ENCODE results near the gene SMCP. TPM values are rescaled to one million over a fixed set of nuclear protein-coding genes. Genes with fewer than 3 reads are reported as not detected.

SMCP gene
- total and polyA plus RNA-seq, 11 donors: not detected

- H3K36me3 ChIP-seq: no peaks in the 10 kb centered on the region
- TF ChIP-seq, protein P1, sequence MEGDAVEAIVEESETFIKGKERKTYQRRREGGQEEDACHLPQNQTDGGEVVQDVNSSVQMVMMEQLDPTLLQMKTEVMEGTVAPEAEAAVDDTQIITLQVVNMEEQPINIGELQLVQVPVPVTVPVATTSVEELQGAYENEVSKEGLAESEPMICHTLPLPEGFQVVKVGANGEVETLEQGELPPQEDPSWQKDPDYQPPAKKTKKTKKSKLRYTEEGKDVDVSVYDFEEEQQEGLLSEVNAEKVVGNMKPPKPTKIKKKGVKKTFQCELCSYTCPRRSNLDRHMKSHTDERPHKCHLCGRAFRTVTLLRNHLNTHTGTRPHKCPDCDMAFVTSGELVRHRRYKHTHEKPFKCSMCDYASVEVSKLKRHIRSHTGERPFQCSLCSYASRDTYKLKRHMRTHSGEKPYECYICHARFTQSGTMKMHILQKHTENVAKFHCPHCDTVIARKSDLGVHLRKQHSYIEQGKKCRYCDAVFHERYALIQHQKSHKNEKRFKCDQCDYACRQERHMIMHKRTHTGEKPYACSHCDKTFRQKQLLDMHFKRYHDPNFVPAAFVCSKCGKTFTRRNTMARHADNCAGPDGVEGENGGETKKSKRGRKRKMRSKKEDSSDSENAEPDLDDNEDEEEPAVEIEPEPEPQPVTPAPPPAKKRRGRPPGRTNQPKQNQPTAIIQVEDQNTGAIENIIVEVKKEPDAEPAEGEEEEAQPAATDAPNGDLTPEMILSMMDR (IDR thresholded peaks at IDR 0.05): no peak
- no peak for TF ChIP-seq POLR2A (IDR thresholded peaks at IDR 0.05)
- no peak overlapping the region for H3K4me3 ChIP-seq
- ATAC-seq (no peak), DNase-seq (no peak)
- H3K27ac ChIP-seq: no peak overlapping the region
- H3K4me1 ChIP-seq: no peaks in the 10 kb centered on the region
- intact Hi-C loops (cut with DNase I): no loop called here
- peaks cover 0 to 3% (median 0%) of the 10 kb centered on the region in 9 donors for H3K27me3 ChIP-seq
- WGBS, 4 donors: 50 to 67% (median 58%) methylated on average over 3 of the region's 3 CpGs
- no peaks in the 10 kb centered on the region for H3K9me3 ChIP-seq
Measured at GRCh38 chr1:152926091-152926490, 48.0 kb downstream of the SMCP start.

- no peak for ATAC-seq
- no peak overlapping the region for H3K4me3 ChIP-seq
- intact Hi-C loops (cut with DNase I): no loop called here
- H3K36me3 ChIP-seq: no peaks in the 10 kb centered on the region
- H3K27ac ChIP-seq: no peak overlapping the region
- WGBS, 4 donors: 85 to 88% (median 86%) methylated on average over 3 of the region's 3 CpGs
- H3K27me3 ChIP-seq: peaks cover 0 to 3% (median 0%) of the 10 kb centered on the region in 9 donors
- H3K9me3 ChIP-seq: no peaks in the 10 kb centered on the region
- TF ChIP-seq, protein P1 (IDR thresholded peaks at IDR 0.05): no peak
- no peak for TF ChIP-seq POLR2A (IDR thresholded peaks at IDR 0.05)
- H3K4me1 ChIP-seq: no peaks in the 10 kb centered on the region
- no peak for DNase-seq
Measured at GRCh38 chr1:152928671-152929070, 50.5 kb downstream of the SMCP start.

GRCh38 chr1:152932170-152932811, 54.2 kb downstream of the SMCP start:
- intact Hi-C loops (cut with DNase I): no loop called here
- ATAC-seq: no peak
- WGBS, 4 donors: 58 to 68% (median 62%) methylated on average over 4 of the region's 4 CpGs

DNA sequence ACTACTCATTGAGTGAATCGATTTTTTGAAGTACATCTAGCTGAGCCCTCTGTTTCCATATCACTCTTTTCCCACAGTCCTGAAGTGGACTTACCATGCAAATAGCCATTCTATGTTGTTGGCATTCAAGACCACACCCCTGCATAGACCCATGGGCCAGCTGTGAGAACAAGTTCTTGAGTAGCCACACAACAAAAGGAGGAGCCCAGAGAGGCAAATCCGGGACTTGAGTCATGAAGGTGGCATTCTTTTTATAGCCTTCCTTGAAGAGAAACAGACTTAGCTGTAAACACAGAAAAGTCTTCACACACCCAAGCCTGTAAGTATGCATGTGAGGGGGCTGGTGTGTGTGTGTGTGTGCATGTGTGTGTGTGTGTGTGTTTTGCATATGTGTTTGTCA, 55.1 kb downstream of the SMCP start:
- no peak for TF ChIP-seq POLR2A (IDR thresholded peaks at IDR 0.05)
- TF ChIP-seq, protein P1 (IDR thresholded peaks at IDR 0.05): no peak
- H3K27ac ChIP-seq: no peak overlapping the region
- no peak overlapping the region for H3K4me3 ChIP-seq
- H3K9me3 ChIP-seq: no peaks in the 10 kb centered on the region
- no peaks in the 10 kb centered on the region for H3K27me3 ChIP-seq
- intact Hi-C loops (cut with DNase I): no loop called here
- no peaks in the 10 kb centered on the region for H3K4me1 ChIP-seq
- ATAC-seq: no peak
- WGBS, 4 donors: 60 to 76% (median 70%) methylated on average over 2 of the region's 2 CpGs
- no peak for DNase-seq
- H3K36me3 ChIP-seq: no peaks in the 10 kb centered on the region

More at GRCh38 chr1:152932170-152932811, 54.2 kb downstream of the SMCP start:
- no peak for TF ChIP-seq POLR2A (IDR thresholded peaks at IDR 0.05)
- TF ChIP-seq, protein P1 (IDR thresholded peaks at IDR 0.05): no peak
- Histone ChIP-seq H3K4me3 (no peak overlapping the region), H3K27ac (no peak overlapping the region), H3K27me3 (no peaks in the 10 kb centered on the region), H3K4me1 (no peaks in the 10 kb centered on the region), H3K9me3 (no peaks in the 10 kb centered on the region), H3K36me3 (no peaks in the 10 kb centered on the region)
- DNase-seq: no peak

Other genes with a start within 250 kb of the SMCP start
- not detected for gene LCE2D, start 214.9 kb upstream of the SMCP start, total RNA-seq
- gene LCE2D, start 214.9 kb upstream of the SMCP start, polyA plus RNA-seq: not detected
- not detected for gene LCE2C, start 203.0 kb upstream of the SMCP start, total RNA-seq
- gene LCE2C, start 203.0 kb upstream of the SMCP start, polyA plus RNA-seq: not detected
- not detected for gene LCE2B, start 192.2 kb upstream of the SMCP start, total RNA-seq
- gene LCE2B, start 192.2 kb upstream of the SMCP start, polyA plus RNA-seq: not detected
- not detected for gene LCE2A, start 180.0 kb upstream of the SMCP start, total RNA-seq
- not detected for gene LCE2A, start 180.0 kb upstream of the SMCP start, polyA plus RNA-seq
- gene LCE4A, start 170.2 kb upstream of the SMCP start, total RNA-seq: not detected
- not detected for gene LCE4A, start 170.2 kb upstream of the SMCP start, polyA plus RNA-seq
- not detected for gene KPRP, start 120.3 kb upstream of the SMCP start, total RNA-seq
- not detected for gene KPRP, start 120.3 kb upstream of the SMCP start, polyA plus RNA-seq
- not detected for gene LCE1F, start 103.2 kb upstream of the SMCP start, total RNA-seq
- gene LCE1F, start 103.2 kb upstream of the SMCP start, polyA plus RNA-seq: not detected
- not detected for gene LCE1E, start 92.1 kb upstream of the SMCP start, total RNA-seq
- not detected for gene LCE1E, start 92.1 kb upstream of the SMCP start, polyA plus RNA-seq
- not detected for gene LCE1D, start 81.6 kb upstream of the SMCP start, total RNA-seq
- gene LCE1D, start 81.6 kb upstream of the SMCP start, polyA plus RNA-seq: not detected
- gene LCE1C, start 71.7 kb upstream of the SMCP start, total RNA-seq: not detected
- gene LCE1C, start 71.7 kb upstream of the SMCP start, polyA plus RNA-seq: not detected
- gene LCE1B, start 66.4 kb upstream of the SMCP start, total RNA-seq: not detected
- gene LCE1B, start 66.4 kb upstream of the SMCP start, polyA plus RNA-seq: not detected
- gene LCE1A, start 50.8 kb upstream of the SMCP start, total RNA-seq: not detected
- not detected for gene LCE1A, start 50.8 kb upstream of the SMCP start, polyA plus RNA-seq
- gene LCE6A, start 35.5 kb upstream of the SMCP start, total RNA-seq: not detected
- gene LCE6A, start 35.5 kb upstream of the SMCP start, polyA plus RNA-seq: not detected
- not detected for gene LCE7A, start 18.3 kb upstream of the SMCP start, total RNA-seq
- not detected for gene LCE7A, start 18.3 kb upstream of the SMCP start, polyA plus RNA-seq
- not detected for gene IVL, start 30.2 kb downstream of the SMCP start, total RNA-seq
- under 1 TPM in 1 of 2 donors, not detected in 1; 0.03 TPM for gene IVL, start 30.2 kb downstream of the SMCP start, polyA plus RNA-seq
- not detected for gene SPRR5, start 68.9 kb downstream of the SMCP start, total RNA-seq
- gene SPRR5, start 68.9 kb downstream of the SMCP start, polyA plus RNA-seq: not detected
- gene SPRR4, start 92.3 kb downstream of the SMCP start, total RNA-seq: not detected
- gene SPRR4, start 92.3 kb downstream of the SMCP start, polyA plus RNA-seq: not detected
- not detected for gene SPRR1A, start 105.8 kb downstream of the SMCP start, total RNA-seq
- not detected for gene SPRR1A, start 105.8 kb downstream of the SMCP start, polyA plus RNA-seq
- not detected for gene SPRR3, start 123.4 kb downstream of the SMCP start, total RNA-seq
- gene SPRR3, start 123.4 kb downstream of the SMCP start, polyA plus RNA-seq: 1 to 10 TPM in 1 of 2 donors, not detected in 1; 1.2 TPM
- not detected for gene SPRR1B, start 152.9 kb downstream of the SMCP start, total RNA-seq
- gene SPRR1B, start 152.9 kb downstream of the SMCP start, polyA plus RNA-seq: not detected
- gene SPRR2D, start 162.8 kb downstream of the SMCP start, total RNA-seq: not detected
- under 1 TPM in 1 of 2 donors, not detected in 1; 0.12 TPM for gene SPRR2D, start 162.8 kb downstream of the SMCP start, polyA plus RNA-seq
- gene SPRR2A, start 179.2 kb downstream of the SMCP start, total RNA-seq: not detected
- gene SPRR2A, start 179.2 kb downstream of the SMCP start, polyA plus RNA-seq: under 1 TPM in 1 of 2 donors, not detected in 1; 0.32 TPM
- not detected for gene SPRR2B, start 193.3 kb downstream of the SMCP start, total RNA-seq
- not detected for gene SPRR2B, start 193.3 kb downstream of the SMCP start, polyA plus RNA-seq
- gene SPRR2E, start 216.2 kb downstream of the SMCP start, total RNA-seq: not detected
- under 1 TPM in 1 of 2 donors, not detected in 1; 0.12 TPM for gene SPRR2E, start 216.2 kb downstream of the SMCP start, polyA plus RNA-seq
- 1 to 10 TPM in 1 of 9 donors, not detected in 8; 5.5 TPM for gene SPRR2F, start 235.2 kb downstream of the SMCP start, total RNA-seq
- gene SPRR2F, start 235.2 kb downstream of the SMCP start, polyA plus RNA-seq: not detected